ENCODE data around the gene TRIP12. TPM values are rescaled to one million over a fixed set of nuclear protein-coding genes. Genes with fewer than 3 reads are reported as not detected.

TRIP12 gene
- total RNA-seq, 1 experiment from 2014 or later = 166 TPM

DNA sequence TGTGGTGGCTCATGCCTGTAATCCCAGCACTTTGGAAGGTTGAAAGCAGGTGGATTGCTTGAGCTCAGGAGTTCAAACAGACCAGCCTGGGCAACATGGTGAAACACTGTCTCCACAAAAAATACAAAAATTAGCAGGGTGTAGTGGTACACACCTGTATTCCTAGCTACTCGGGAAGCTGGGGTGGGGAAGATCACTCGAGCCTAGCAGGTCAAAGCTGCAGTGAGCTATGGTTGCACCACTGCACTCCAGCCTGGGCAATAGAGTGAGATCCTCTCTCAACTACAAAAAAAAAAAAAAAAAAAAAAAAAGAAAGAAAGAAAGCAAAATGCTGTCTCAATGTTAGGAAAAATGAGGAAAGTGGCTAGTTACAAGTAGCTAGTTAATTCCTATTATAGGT lies 56.8 kb downstream of the TRIP12 start:
- Mint-ChIP-seq H3K36me3 (ENCODE audit: insufficient read depth in 1 of 3, low read depth in 3 of 3) (peaks cover 0 to 3% (median 0%) of the 10 kb centered on the region in 3 experiments; a peak in 3 of 7 replicates), H3K9me3 (no peaks in the 10 kb centered on the region)

More for the DNA sequence above, 56.8 kb downstream of the TRIP12 start:
- Mint-ChIP-seq H3K4me3 (no peak overlapping the region), H3K27me3 (ENCODE audit: low read depth) (no peaks in the 10 kb centered on the region), H3K4me1 (peaks cover 11 to 16% of the 10 kb centered on the region in 2 experiments), H3K27ac (no peak overlapping the region)
- no peak for DNase-seq
- WGBS (ENCODE audit: extremely low coverage, insufficient read length, low lambda C conversion rate) = no CpG with 5 or more reads among the region's 2 CpGs
- H3K23me2 ChIP-seq (ENCODE audit: insufficient read length, low read depth, low read length, poor library complexity, severe bottlenecking) = no peaks in the 10 kb centered on the region
- no peak overlapping the region for H3K4me2 ChIP-seq (ENCODE audit: insufficient read depth, insufficient read length, low read length)
- no peak overlapping the region for H2BK5ac ChIP-seq (ENCODE audit: insufficient read length, low read length)
- H3K79me2 ChIP-seq (ENCODE audit: insufficient read depth, low read length) = peaks cover 1% of the 10 kb centered on the region; the same call in 1 of the 2 replicates
- no peak overlapping the region for H4K91ac ChIP-seq (ENCODE audit: insufficient read length, low read depth, low read length)
- no peak overlapping the region for H2BK20ac ChIP-seq (ENCODE audit: low read depth, low read length, poor library complexity, severe bottlenecking)
- H4K5ac ChIP-seq (ENCODE audit: insufficient read length, low read depth, low read length) = no peak overlapping the region
- H3K14ac ChIP-seq (ENCODE audit: insufficient read depth, low read length) = no peak overlapping the region
- TF ChIP-seq, protein P1, sequence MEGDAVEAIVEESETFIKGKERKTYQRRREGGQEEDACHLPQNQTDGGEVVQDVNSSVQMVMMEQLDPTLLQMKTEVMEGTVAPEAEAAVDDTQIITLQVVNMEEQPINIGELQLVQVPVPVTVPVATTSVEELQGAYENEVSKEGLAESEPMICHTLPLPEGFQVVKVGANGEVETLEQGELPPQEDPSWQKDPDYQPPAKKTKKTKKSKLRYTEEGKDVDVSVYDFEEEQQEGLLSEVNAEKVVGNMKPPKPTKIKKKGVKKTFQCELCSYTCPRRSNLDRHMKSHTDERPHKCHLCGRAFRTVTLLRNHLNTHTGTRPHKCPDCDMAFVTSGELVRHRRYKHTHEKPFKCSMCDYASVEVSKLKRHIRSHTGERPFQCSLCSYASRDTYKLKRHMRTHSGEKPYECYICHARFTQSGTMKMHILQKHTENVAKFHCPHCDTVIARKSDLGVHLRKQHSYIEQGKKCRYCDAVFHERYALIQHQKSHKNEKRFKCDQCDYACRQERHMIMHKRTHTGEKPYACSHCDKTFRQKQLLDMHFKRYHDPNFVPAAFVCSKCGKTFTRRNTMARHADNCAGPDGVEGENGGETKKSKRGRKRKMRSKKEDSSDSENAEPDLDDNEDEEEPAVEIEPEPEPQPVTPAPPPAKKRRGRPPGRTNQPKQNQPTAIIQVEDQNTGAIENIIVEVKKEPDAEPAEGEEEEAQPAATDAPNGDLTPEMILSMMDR (conservative IDR thresholded peaks at IDR 0.05) = no peak
- H3K23ac ChIP-seq (ENCODE audit: insufficient read length, low read depth, low read length) = no peak overlapping the region
- H3T11ph ChIP-seq (ENCODE audit: low read length) = no peak overlapping the region
- no peak overlapping the region for H3K9ac ChIP-seq (ENCODE audit: extremely low read depth, insufficient read length, low read length)
- H2AFZ ChIP-seq (ENCODE audit: low read length) = no peak overlapping the region
- no peaks in the 10 kb centered on the region for H4K20me1 ChIP-seq (ENCODE audit: control insufficient read depth, insufficient read depth, insufficient read length)
- H3K79me1 ChIP-seq (ENCODE audit: insufficient read depth, low read depth, low read length, poor library complexity, severe bottlenecking) = peaks cover 3% of the 10 kb centered on the region
- H3K18ac ChIP-seq (ENCODE audit: insufficient read length, low read depth, low read length) = no peak overlapping the region
- H3K4ac ChIP-seq (ENCODE audit: low read depth, low read length) = no peak overlapping the region
- no peak overlapping the region for H2BK12ac ChIP-seq (ENCODE audit: insufficient read length, low read depth, low read length)
- H3K27ac ChIP-seq (ENCODE audit: insufficient read length, low read depth, low read length) = no peak overlapping the region
- no peak overlapping the region for H3K56ac ChIP-seq (ENCODE audit: insufficient read length, low read depth, low read length)
- no peak overlapping the region for H2BK120ac ChIP-seq (ENCODE audit: low read depth, low read length, poor library complexity, severe bottlenecking)
- no peaks in the 10 kb centered on the region for H3K27me3 ChIP-seq (ENCODE audit: insufficient read depth, low read length)
- no peak overlapping the region for H2AK5ac ChIP-seq (ENCODE audit: insufficient read length, low read length)
- H2BK15ac ChIP-seq (ENCODE audit: low read depth, low read length) = no peak overlapping the region
- H3K9me3 ChIP-seq (ENCODE audit: control insufficient read depth, low read depth, low read length) = no peaks in the 10 kb centered on the region
- no peak overlapping the region for H4K8ac ChIP-seq (replicated peaks; ENCODE audit: insufficient read length, low read depth, low read length)
- H3K4me1 ChIP-seq (ENCODE audit: insufficient read depth, low read length) = 0 out of 2 replicates have a peak, but pooled peaks cover 3% of the 10 kb centered on the region

All from H9 (cell line).